HEK293 (cell line): ENCODE data around the gene ZNG1B.
"Not testable (repeated sequence)": the region's sequence is repeated elsewhere in the genome, so short reads cannot be mapped to it uniquely, and the experiment has no call there.

Experiments used
- CTCF ChIA-PET: fragments of 350-600 bp; formaldehyde crosslinking; extraction: SDS; loops from one replicate; lab custom pipeline; 2021; ENCODE audit warnings: antibody characterized with exemption; lab: Yijun Ruan, JAX
- POLR2A ChIA-PET: fragments of 300-600 bp; formaldehyde crosslinking; extraction: SDS; loops from one replicate; lab custom pipeline; 2020; ENCODE audit warnings: antibody characterized with exemption, inconsistent platforms; lab: Yijun Ruan, JAX
- H3K27ac ChIP-seq: fragments of 200-500 bp; sonication (Bioruptor generic); 2 replicates; pipeline ENCODE4 v1.5.1; 2014; ENCODE audit warnings: low read depth, low read length, control low read depth, inconsistent platforms; ENCODE audit errors: extremely low read depth
- H3K36me3 ChIP-seq, 2 experiments: fragments of 200-500 bp in 1 of 2; sonication (Bioruptor generic) in 1 of 2; 1 replicate in 1 of 2; 2 replicates in 1 of 2; pipeline ENCODE4 v1.5.1; 2014 to 2017; ENCODE audit warnings: inconsistent platforms in 2 of 2, low read length in 2 of 2; ENCODE audit not compliant: control insufficient read depth in 2 of 2, insufficient read depth in 1 of 2
- H3K4me1 ChIP-seq: fragments of 200-500 bp; sonication (Bioruptor generic); 2 replicates; pipeline ENCODE4 v1.5.1; 2014; ENCODE audit warnings: mild to moderate bottlenecking, low read length, inconsistent platforms; ENCODE audit not compliant: control insufficient read depth, insufficient read depth
- H3K4me3 ChIP-seq: 2 replicates; pipeline ENCODE4 v1.5.1; 2011; ENCODE audit warnings: low read depth, mild to moderate bottlenecking, control low read depth, low read length, moderate library complexity
- H3K9me3 ChIP-seq: fragments of 200-500 bp; sonication (Bioruptor generic); 2 replicates; pipeline ENCODE4 v1.5.1; 2014; ENCODE audit warnings: low read depth, low read length, inconsistent platforms; ENCODE audit not compliant: control insufficient read depth, insufficient read depth
- EGR2 ChIP-seq: fragments of 450-650 bp; formaldehyde crosslinking; IDR thresholded peaks from 2 replicates; pipeline ENCODE4 v1.5.1; 2016; ENCODE audit warnings: low read depth, missing biosample characterization, missing genetic modification characterization
- WT1 ChIP-seq: fragments of 450-650 bp; formaldehyde crosslinking; IDR thresholded peaks from 2 replicates; pipeline ENCODE4 v1.5.1; 2016; ENCODE audit warnings: missing biosample characterization, missing genetic modification characterization

The ZNG1B gene

GRCh38 chr2:113412774-113413173 lies 24.7 kb upstream of the ZNG1B start:
- POLR2A ChIA-PET, H3K36me3 ChIP-seq, H3K27ac ChIP-seq, H3K9me3 ChIP-seq: not testable (repeated sequence)
- peak; percentile 48 for TF ChIP-seq WT1 (tag by site-specific recombination)
- TF ChIP-seq, all 188 proteins: peak for 1; not testable (repeated sequence) for 187
- H3K4me3 ChIP-seq, H3K4me1 ChIP-seq, CTCF ChIA-PET: not testable (repeated sequence)

- H3K4me3 ChIP-seq, H3K4me1 ChIP-seq, H3K36me3 ChIP-seq, CTCF ChIA-PET, H3K27ac ChIP-seq, POLR2A ChIA-PET, H3K9me3 ChIP-seq: not testable (repeated sequence)
Observed at GRCh38 chr2:113431773-113432172, 5.7 kb upstream of the ZNG1B start.

- H3K4me3 ChIP-seq, H3K9me3 ChIP-seq, H3K36me3 ChIP-seq, H3K4me1 ChIP-seq, POLR2A ChIA-PET, H3K27ac ChIP-seq: not testable (repeated sequence)
- CTCF ChIA-PET, result interaction anchor here (0.6 to 0.7 kb wide), 2 partner anchors 100 to 1128 kb away, joined by 3 to 4 read pairs; no protein-coding TSS in a partner anchor
Observed at GRCh38 chr2:113433468-113433867, 4.0 kb upstream of the ZNG1B start.

- H3K4me3 ChIP-seq, H3K36me3 ChIP-seq, H3K9me3 ChIP-seq, CTCF ChIA-PET, POLR2A ChIA-PET, H3K4me1 ChIP-seq, H3K27ac ChIP-seq: not testable (repeated sequence)
Observed at GRCh38 chr2:113465770-113466169, 28.3 kb downstream of the ZNG1B start.

DNA sequence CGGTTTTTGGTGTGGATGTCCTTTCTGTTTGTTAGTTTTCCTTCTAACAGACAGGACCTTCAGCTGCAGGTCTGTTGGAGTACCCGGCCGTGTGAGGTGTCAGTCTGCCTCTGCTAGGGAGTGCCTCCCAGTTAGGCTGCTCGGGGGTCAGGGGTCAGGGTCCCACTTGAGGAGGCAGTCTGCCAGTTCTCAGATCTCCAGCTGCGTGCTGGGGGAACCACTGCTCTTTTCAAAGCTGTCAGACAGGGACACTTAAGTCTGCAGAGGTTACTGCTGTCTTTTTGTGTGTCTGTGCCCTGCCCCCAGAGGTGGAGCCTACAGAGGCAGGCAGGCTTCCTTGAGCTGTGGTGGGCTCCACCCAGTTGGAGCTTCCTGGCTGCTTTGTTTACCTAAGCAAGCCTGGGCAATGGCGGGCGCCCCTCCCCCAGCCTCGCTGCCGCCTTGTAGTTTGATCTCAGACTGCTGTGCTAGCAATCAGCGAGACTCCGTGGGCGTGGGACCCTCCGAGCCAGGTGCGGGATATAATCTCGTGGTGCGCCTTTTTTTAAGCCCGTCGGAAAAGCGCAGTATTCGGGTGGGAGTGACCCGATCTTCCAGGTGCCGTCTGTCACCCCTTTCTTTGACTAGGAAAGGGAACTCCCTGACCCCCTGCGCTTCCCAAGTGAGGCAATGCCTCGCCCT lies 39.3 kb downstream of the ZNG1B start:
- POLR2A ChIA-PET, H3K4me3 ChIP-seq, H3K9me3 ChIP-seq, CTCF ChIA-PET, H3K4me1 ChIP-seq, H3K36me3 ChIP-seq, H3K27ac ChIP-seq: not testable (repeated sequence)

DNA sequence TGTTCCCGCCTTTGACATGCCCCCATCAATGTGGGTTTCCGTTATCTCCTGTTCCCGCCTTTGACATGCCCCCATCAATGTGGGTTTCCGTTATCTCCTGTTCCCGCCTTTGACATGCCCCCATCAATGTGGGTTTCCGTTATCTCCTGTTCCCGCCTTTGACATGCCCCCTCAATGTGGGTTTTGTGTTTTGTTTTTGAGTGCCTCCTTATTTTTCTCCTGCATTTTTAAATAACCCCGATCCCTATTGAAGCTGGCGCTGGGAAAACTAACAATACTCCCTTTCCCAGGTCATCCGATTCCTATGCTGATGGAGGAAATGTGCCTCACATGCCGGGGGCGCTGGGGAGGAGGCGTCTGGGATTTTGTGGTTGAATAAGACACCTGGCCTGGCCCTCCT lies 59.0 kb downstream of the ZNG1B start:
- H3K9me3 ChIP-seq, POLR2A ChIA-PET, H3K27ac ChIP-seq, CTCF ChIA-PET, H3K4me1 ChIP-seq, H3K36me3 ChIP-seq, H3K4me3 ChIP-seq: not testable (repeated sequence)
- peak; percentile 30; the same call in 1 of the 2 replicates for TF ChIP-seq EGR2 (tag by site-specific recombination)
- TF ChIP-seq, all 188 proteins: peak for 1; not testable (repeated sequence) for 187

- POLR2A ChIA-PET, H3K36me3 ChIP-seq, H3K4me1 ChIP-seq, CTCF ChIA-PET, H3K4me3 ChIP-seq, H3K9me3 ChIP-seq, H3K27ac ChIP-seq: not testable (repeated sequence)
Observed at GRCh38 chr2:113498365-113498764, 60.9 kb downstream of the ZNG1B start, which contains the start of gene FOXD4L1. Gene FOXD4L1 (plus strand): TSS chr2:113498665. CDS start chr2:113499257, 592 bp downstream.

- H3K27ac ChIP-seq, H3K4me1 ChIP-seq, CTCF ChIA-PET, H3K4me3 ChIP-seq, POLR2A ChIA-PET, H3K36me3 ChIP-seq, H3K9me3 ChIP-seq: not testable (repeated sequence)
Observed at GRCh38 chr2:113499019-113499885, 61.8 kb downstream of the ZNG1B start.

DNA sequence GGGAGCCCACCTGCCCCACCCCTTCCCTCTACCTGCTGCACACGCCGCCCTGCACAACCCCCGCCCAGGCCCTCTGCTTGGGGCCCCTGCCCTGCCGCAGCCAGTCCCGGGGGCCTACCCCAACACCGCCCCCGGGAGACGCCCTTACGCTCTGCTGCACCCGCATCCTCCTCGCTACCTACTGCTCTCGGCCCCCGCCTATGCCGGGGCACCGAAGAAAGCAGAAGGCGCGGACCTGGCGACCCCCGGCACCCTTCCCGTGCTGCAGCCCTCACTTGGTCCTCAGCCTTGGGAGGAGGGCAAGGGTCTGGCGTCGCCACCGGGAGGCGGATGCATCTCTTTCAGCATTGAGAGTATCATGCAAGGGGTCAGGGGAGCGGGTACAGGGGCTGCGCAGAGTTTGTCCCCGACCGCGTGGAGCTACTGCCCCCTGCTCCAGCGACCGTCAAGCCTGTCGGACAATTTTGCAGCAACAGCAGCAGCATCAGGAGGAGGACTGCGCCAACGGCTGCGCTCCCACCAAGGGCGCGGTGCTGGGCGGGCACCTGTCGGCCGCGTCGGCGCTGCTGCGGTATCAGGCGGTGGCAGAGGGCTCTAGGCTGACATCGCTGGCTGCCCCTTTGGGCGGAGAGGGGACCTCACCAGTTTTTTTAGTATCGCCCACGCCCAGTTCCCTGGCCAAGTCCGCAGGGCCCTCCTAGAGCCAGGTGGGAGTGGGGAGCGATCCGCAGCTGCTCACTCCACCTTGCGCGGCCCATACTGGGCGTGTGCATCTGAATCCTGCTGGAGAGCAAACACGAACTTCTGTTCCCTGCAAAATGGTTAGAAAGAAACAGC lies 62.6 kb downstream of the ZNG1B start:
- H3K36me3 ChIP-seq, H3K9me3 ChIP-seq, POLR2A ChIA-PET, H3K27ac ChIP-seq, H3K4me1 ChIP-seq, CTCF ChIA-PET, H3K4me3 ChIP-seq: not testable (repeated sequence)

GRCh38 chr2:113500723-113501038 lies 63.2 kb downstream of the ZNG1B start:
- H3K4me3 ChIP-seq, H3K27ac ChIP-seq, H3K4me1 ChIP-seq, POLR2A ChIA-PET, H3K9me3 ChIP-seq, H3K36me3 ChIP-seq: not testable (repeated sequence)
- CTCF ChIA-PET, result interaction anchor here (0.7 kb wide), 1 partner anchor 244 kb away, joined by 6 read pairs; no protein-coding TSS in a partner anchor
